DOHH2 (cell line): ENCODE results near the gene OTUD7B.
A peak's percentile ranks its signal among the peaks of the same experiment; 100 is the strongest.
"Not testable (repeated sequence)": the region's sequence is repeated elsewhere in the genome, so short reads cannot be mapped to it uniquely, and the experiment has no call there.

ENCODE experiments used
- H3F3A ChIP-seq: fragments of 200-600 bp; sonication (generic), shearing (Covaris generic); 2 replicates; pipeline ENCODE4 v1.6.0; 2016; ENCODE audit warnings: antibody characterized with exemption, mild to moderate bottlenecking; ENCODE audit not compliant: control insufficient read depth, insufficient read depth
- H3K27ac ChIP-seq: fragments of 200-600 bp; sonication (generic); 2 replicates; pipeline ENCODE4 v1.5.1; 2014; ENCODE audit warnings: low read depth, mild to moderate bottlenecking, low read length, moderate library complexity
- H3K27me3 ChIP-seq: fragments of 200-600 bp; sonication (generic); 2 replicates; pipeline ENCODE4 v1.6.1; 2014; ENCODE audit warnings: mild to moderate bottlenecking, low read length, mixed read lengths; ENCODE audit not compliant: control insufficient read depth
- H3K36me3 ChIP-seq: fragments of 200-600 bp; sonication (generic); 2 replicates; pipeline ENCODE4 v1.6.1; 2014; ENCODE audit warnings: mild to moderate bottlenecking, low read length, moderate library complexity, mixed read lengths; ENCODE audit not compliant: control insufficient read depth
- H3K4me1 ChIP-seq: fragments of 200-600 bp; sonication (generic); 2 replicates; pipeline ENCODE4 v1.6.1; 2014; ENCODE audit warnings: mild to moderate bottlenecking, low read length, mixed read lengths; ENCODE audit not compliant: control insufficient read depth
- H3K4me2 ChIP-seq: fragments of 200-600 bp; sonication (generic); 2 replicates; pipeline ENCODE4 v1.6.0; 2014; ENCODE audit warnings: mild to moderate bottlenecking, low read length, moderate library complexity
- H3K4me3 ChIP-seq: fragments of 200-600 bp; sonication (generic); 2 replicates; pipeline ENCODE4 v1.5.1; 2014; ENCODE audit warnings: mild to moderate bottlenecking, low read length, mixed read lengths
- H3K79me2 ChIP-seq: fragments of 200-600 bp; sonication (generic); 2 replicates; pipeline ENCODE4 v1.6.1; 2014; ENCODE audit warnings: mild to moderate bottlenecking, low read length, mixed read lengths; ENCODE audit not compliant: control insufficient read depth
- H3K9me2 ChIP-seq: fragments of 200-600 bp; sonication (generic); replicated peaks from 2 replicates; pipeline ENCODE4 v1.6.1; 2014; ENCODE audit warnings: mild to moderate bottlenecking, low read length, mixed read lengths; ENCODE audit not compliant: control insufficient read depth
- H3K9me3 ChIP-seq: fragments of 200-600 bp; sonication (generic); 2 replicates; pipeline ENCODE4 v1.6.1; 2014; ENCODE audit warnings: antibody characterized with exemption, low read length, mixed read lengths; ENCODE audit not compliant: control insufficient read depth, insufficient read depth
- H4K20me1 ChIP-seq: fragments of 200-600 bp; sonication (generic); 2 replicates; pipeline ENCODE4 v1.6.0; 2014; ENCODE audit warnings: low read depth, mild to moderate bottlenecking, antibody characterized with exemption, low read length, moderate library complexity; ENCODE audit not compliant: control insufficient read depth, insufficient read depth
- CTCF ChIP-seq: fragments of 200-600 bp; sonication (generic); IDR thresholded peaks from one replicate; pipeline ENCODE4 v1.5.1; 2014; ENCODE audit warnings: antibody characterized with exemption, mild to moderate bottlenecking, low read depth, low read length; ENCODE audit not compliant: poor library complexity, severe bottlenecking
- EZH2phosphoT487 ChIP-seq: fragments of 200-600 bp; sonication (generic); IDR thresholded peaks from 2 replicates; pipeline ENCODE4 v1.6.1; 2017; ENCODE audit warnings: borderline replicate concordance, mild to moderate bottlenecking, antibody characterized with exemption, low read length, moderate library complexity, mixed read lengths

The OTUD7B gene

GRCh38 chr1:149942885-149943284, 67.6 kb downstream of the OTUD7B start:
- no peak for TF ChIP-seq EZH2phosphoT487
- no peak for TF ChIP-seq CTCF
- H3K4me3 ChIP-seq = no peak overlapping the region
- H3K79me2 ChIP-seq = no peaks in the 10 kb centered on the region
- H3K27ac ChIP-seq = no peak overlapping the region
- no peaks in the 10 kb centered on the region for H3K9me2 ChIP-seq
- no peak overlapping the region for H3K4me2 ChIP-seq
- H3K36me3 ChIP-seq = no peaks in the 10 kb centered on the region
- no peaks in the 10 kb centered on the region for H3K9me3 ChIP-seq
- H4K20me1 ChIP-seq = no peaks in the 10 kb centered on the region
- peaks cover 2% of the 10 kb centered on the region; the same call in 1 of the 2 replicates for H3F3A ChIP-seq
- no peaks in the 10 kb centered on the region for H3K27me3 ChIP-seq
- H3K4me1 ChIP-seq = no peaks in the 10 kb centered on the region; the same call in 1 of the 2 replicates

- no peaks in the 10 kb centered on the region for H3K27me3 ChIP-seq
- H3K27ac ChIP-seq = no peak overlapping the region
- no peaks in the 10 kb centered on the region for H4K20me1 ChIP-seq
These were observed 68.3 kb downstream of the OTUD7B start for GRCh38 chr1:149942207-149942606.

GRCh38 chr1:149940427-149940826, 70.1 kb downstream of the OTUD7B start:
- no peak overlapping the region for H3K27ac ChIP-seq
- H3F3A ChIP-seq = 0 out of 2 replicates have a peak, but pooled peaks cover 2% of the 10 kb centered on the region
- no peaks in the 10 kb centered on the region for H3K79me2 ChIP-seq
- H3K27me3 ChIP-seq = no peaks in the 10 kb centered on the region
- H3K4me3 ChIP-seq = no peak overlapping the region
- no peaks in the 10 kb centered on the region for H4K20me1 ChIP-seq
- H3K4me2 ChIP-seq = no peak overlapping the region
- TF ChIP-seq CTCF (no peak), EZH2phosphoT487 (no peak)
- H3K36me3 ChIP-seq = no peaks in the 10 kb centered on the region
- no peaks in the 10 kb centered on the region for H3K9me2 ChIP-seq
- H3K4me1 ChIP-seq = peaks cover 7% of the 10 kb centered on the region
- H3K9me3 ChIP-seq = no peaks in the 10 kb centered on the region

More at GRCh38 chr1:149942207-149942606, 68.3 kb downstream of the OTUD7B start:
- Histone ChIP-seq H3K9me3 (no peaks in the 10 kb centered on the region), H3K79me2 (no peaks in the 10 kb centered on the region), H3K4me1 (peaks cover 4% of the 10 kb centered on the region), H3F3A (peaks cover 2% of the 10 kb centered on the region; the same call in 1 of the 2 replicates), H3K36me3 (no peaks in the 10 kb centered on the region), H3K4me3 (no peak overlapping the region), H3K9me2 (no peaks in the 10 kb centered on the region), H3K4me2 (no peak overlapping the region)
- TF ChIP-seq EZH2phosphoT487 (no peak), CTCF (peak; percentile 12)

- H3K9me3 ChIP-seq, H3K4me1 ChIP-seq, H3K9me2 ChIP-seq, H3K4me2 ChIP-seq, H3K27ac ChIP-seq, H3F3A ChIP-seq, H4K20me1 ChIP-seq, H3K36me3 ChIP-seq, H3K27me3 ChIP-seq, H3K4me3 ChIP-seq, H3K79me2 ChIP-seq: not testable (repeated sequence)
These were observed 71.9 kb downstream of the OTUD7B start for GRCh38 chr1:149938668-149939003.
